ENCODE measurements around the gene LIPA. TPM values are rescaled to one million over a fixed set of nuclear protein-coding genes. Genes with fewer than 3 reads are reported as not detected.
A peak's percentile ranks its signal among the peaks of the same experiment; 100 is the strongest.
"Not testable (repeated sequence)": the region's sequence is repeated elsewhere in the genome, so short reads cannot be mapped to it uniquely, and the experiment has no call there.

LIPA gene
- total RNA-seq, 1 donor from 2014 or later, result 54.4 TPM

GRCh38 chr10:89209718-89210117 is 41.9 kb downstream of the LIPA start:
- DNase-seq (ENCODE audit: low read depth in 2 of 2), result no peak

- DNase-seq (ENCODE audit: low read depth in 2 of 2), result peak; percentile 42 to 84
Observed at GRCh38 chr10:89207801-89208551, 43.6 kb downstream of the LIPA start.

- peak; percentile 80 to 89 for DNase-seq (ENCODE audit: low read depth in 2 of 2)
Observed at GRCh38 chr10:89207181-89207800, 44.3 kb downstream of the LIPA start, which contains the start of gene CH25H. TSS of gene CH25H (minus strand) at chr10:89207317. CDS start at chr10:89207292, 25 bp downstream.

GRCh38 chr10:89206402-89207180 is 45.0 kb downstream of the LIPA start:
- DNase-seq (ENCODE audit: low read depth in 2 of 2), result peak in 1 of 2 donors; percentile 64

GRCh38 chr10:89204621-89205185 is 46.9 kb downstream of the LIPA start:
- DNase-seq (ENCODE audit: low read depth in 2 of 2), result no peak

- no peak for DNase-seq (ENCODE audit: low read depth in 2 of 2)
Observed at GRCh38 chr10:89203237-89203636, 48.3 kb downstream of the LIPA start.

GRCh38 chr10:89202033-89202425 is 49.5 kb downstream of the LIPA start:
- DNase-seq (ENCODE audit: low read depth in 2 of 2), result no peak

GRCh38 chr10:89201345-89202032 is 50.1 kb downstream of the LIPA start:
- no peak for DNase-seq (ENCODE audit: low read depth in 2 of 2)

GRCh38 chr10:89197473-89197872 is 54.1 kb downstream of the LIPA start:
- DNase-seq (ENCODE audit: low read depth in 2 of 2), result no peak

GRCh38 chr10:89191301-89191700 is 60.3 kb downstream of the LIPA start:
- not testable (repeated sequence) for DNase-seq (ENCODE audit: low read depth in 2 of 2)

- DNase-seq (ENCODE audit: low read depth in 2 of 2), result no peak
Observed at GRCh38 chr10:89189211-89189734, 62.3 kb downstream of the LIPA start.

- peak in 1 of 2 donors; percentile 11 for DNase-seq (ENCODE audit: low read depth in 2 of 2)
Observed at GRCh38 chr10:89185658-89186057, 65.9 kb downstream of the LIPA start.

- DNase-seq (ENCODE audit: low read depth in 2 of 2), result no peak
Observed at GRCh38 chr10:89184638-89185037, 66.9 kb downstream of the LIPA start.

GRCh38 chr10:89183571-89183970 is 68.0 kb downstream of the LIPA start:
- DNase-seq (ENCODE audit: low read depth in 2 of 2), result no peak

- no peak for DNase-seq (ENCODE audit: low read depth in 2 of 2)
Observed at GRCh38 chr10:89182894-89183293, 68.7 kb downstream of the LIPA start.

- DNase-seq (ENCODE audit: low read depth in 2 of 2), result no peak
Observed at GRCh38 chr10:89175816-89176215, 75.8 kb downstream of the LIPA start.

- peak in 1 of 2 donors; percentile 7 for DNase-seq (ENCODE audit: low read depth in 2 of 2)
Observed at GRCh38 chr10:89173075-89173474, 78.5 kb downstream of the LIPA start.

GRCh38 chr10:89171996-89172395 is 79.6 kb downstream of the LIPA start:
- DNase-seq (ENCODE audit: low read depth in 2 of 2), result no peak

GRCh38 chr10:89171263-89171872 is 80.2 kb downstream of the LIPA start:
- peak in 1 of 2 donors; percentile 12 for DNase-seq (ENCODE audit: low read depth in 2 of 2)

GRCh38 chr10:89168354-89168900 is 83.1 kb downstream of the LIPA start:
- not testable (repeated sequence) for DNase-seq (ENCODE audit: low read depth in 2 of 2)
